NOMO-1 treated with DMSO at 0.1 percent for 48 hours (cell line): ENCODE results near the gene COL9A3.

ENCODE experiments used
- DNase-seq: peaks from one replicate; lab custom pipeline; 2025; ENCODE audit not compliant: unreplicated experiment; lab: John Stamatoyannopoulos, UW

Gene COL9A3

GRCh38 chr20:62890444-62890843, 73.6 kb downstream of the COL9A3 start:
- DNase-seq, result no peak
